HFF-Myc (cell line): Measurements from ENCODE around the gene MFSD1.

Experiments
- DNase-seq: peaks from one replicate; pipeline ENCODE4 v3.0.0-alpha.2; 2011; ENCODE audit warnings: low read depth; ENCODE audit errors: extremely low read depth
- H3K4me3 ChIP-seq: replicated peaks from 2 replicates; pipeline ENCODE4 v1.5.1; 2011; ENCODE audit warnings: low read depth, mild to moderate bottlenecking, control low read depth, low read length
- CTCF ChIP-seq: IDR thresholded peaks from 2 replicates; pipeline ENCODE4 v1.5.1; 2012; ENCODE audit warnings: mild to moderate bottlenecking, low read depth, low read length, control low read depth; ENCODE audit errors: missing control alignments

Gene MFSD1

DNA sequence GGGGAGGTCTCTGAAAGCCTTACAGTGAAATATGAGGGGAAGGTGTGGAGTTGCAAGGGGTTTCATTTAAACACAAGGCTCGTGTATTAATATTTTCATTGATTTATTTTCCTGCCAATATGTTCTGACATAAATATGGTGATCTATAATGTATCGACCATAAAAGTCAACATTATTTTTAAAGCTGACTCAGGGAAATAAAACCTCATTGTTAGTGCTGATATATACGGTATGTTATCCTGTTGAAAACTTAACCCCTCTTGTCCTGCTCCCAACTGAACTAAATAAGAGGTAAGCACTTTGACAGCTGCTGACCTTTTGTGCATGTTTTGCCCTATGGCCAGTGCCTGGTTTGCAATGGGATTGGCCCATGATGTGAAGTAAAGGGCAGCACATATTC is 47.9 kb downstream of the MFSD1 start:
- H3K4me3 ChIP-seq: no peak overlapping the region
- no peak for TF ChIP-seq CTCF
- DNase-seq: no peak

DNA sequence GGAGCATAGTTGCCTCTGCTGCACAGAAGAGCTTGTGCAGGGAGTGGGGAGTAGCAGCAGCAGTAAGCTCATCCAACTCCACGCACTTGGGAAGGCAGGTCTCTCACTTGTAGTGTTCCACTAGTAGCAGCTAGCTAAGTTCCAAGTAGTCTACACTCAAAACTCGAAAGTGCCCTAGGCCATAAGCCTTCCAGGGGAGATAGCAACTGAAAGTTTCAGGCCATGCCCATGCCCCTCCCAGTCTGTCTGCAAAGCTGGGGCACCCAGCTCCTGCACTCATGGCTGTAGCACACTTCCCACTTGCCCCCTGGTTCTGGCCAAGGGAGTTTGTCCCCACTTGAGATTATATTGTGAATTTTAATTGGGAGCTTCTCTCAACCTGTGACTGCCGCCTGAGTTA is 57.5 kb downstream of the MFSD1 start:
- H3K4me3 ChIP-seq: no peak overlapping the region
- TF ChIP-seq CTCF: no peak
- no peak for DNase-seq

- TF ChIP-seq CTCF: no peak
- no peak overlapping the region for H3K4me3 ChIP-seq
- no peak for DNase-seq
Observed at GRCh38 chr3:158863247-158863646, 61.4 kb downstream of the MFSD1 start.

DNA sequence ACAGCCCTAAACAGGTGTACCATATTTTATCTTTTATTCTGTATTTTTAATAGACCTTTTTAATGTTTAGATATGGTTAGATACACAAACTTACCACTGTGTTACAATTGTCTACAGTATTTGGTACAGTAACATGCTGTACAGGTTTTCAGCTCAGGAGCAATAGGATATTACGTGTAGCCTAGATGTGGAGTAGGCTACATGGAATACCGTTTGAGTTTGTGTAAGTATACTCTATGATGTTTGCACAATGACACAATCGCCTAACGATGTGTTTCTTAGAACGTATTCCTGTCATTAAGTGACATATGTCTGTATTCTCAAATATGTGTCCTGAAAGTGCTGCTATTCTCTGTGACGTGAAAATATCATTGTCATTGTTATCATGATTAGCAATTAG is 62.6 kb downstream of the MFSD1 start:
- TF ChIP-seq CTCF: no peak
- H3K4me3 ChIP-seq: no peak overlapping the region
- DNase-seq: no peak

- DNase-seq: no peak
- no peak overlapping the region for H3K4me3 ChIP-seq
- TF ChIP-seq CTCF: no peak
Observed at GRCh38 chr3:158875700-158876099, 73.8 kb downstream of the MFSD1 start.
